H1 (cell line): ENCODE data around the gene ZNF385D. TPM values are rescaled to one million over a fixed set of nuclear protein-coding genes. Genes with fewer than 3 reads are reported as not detected.

Source experiments
- CTCF ChIA-PET: fragments of 300-600 bp; sonication (Branson Sonifier 250); formaldehyde crosslinking; loops from one replicate; lab custom pipeline; 2021; ENCODE audit not compliant: partially characterized antibody; lab: Charles Lee
- POLR2A ChIA-PET: fragments of 300-600 bp; sonication (Branson Sonifier 250); formaldehyde crosslinking; loops from one replicate; lab custom pipeline; 2021; ENCODE audit warnings: inconsistent platforms; ENCODE audit not compliant: partially characterized antibody; lab: Charles Lee
- DNase-seq, 2 experiments: peaks; one replicate each; pipeline versions ENCODE4 v3.0.0 to v3.0.0-alpha.2; 2010 to 2022; ENCODE audit warnings: low spot score in 2 of 2, low read depth in 1 of 2, mixed read lengths in 1 of 2
- FAIRE-seq: peaks from 2 replicates; lab custom pipeline; 2011; peaks lifted over from hg19 to GRCh38; lab: Jason Lieb, UNC
- H2AFZ ChIP-seq: 2 replicates; pipeline ENCODE4 v1.8.1; 2012; ENCODE audit warnings: low read length, inconsistent platforms
- H2AK5ac ChIP-seq: 2 replicates; pipeline ENCODE4 v1.6.1; 2013; ENCODE audit warnings: low read depth, low read length
- H2BK120ac ChIP-seq: replicated peaks from 2 replicates; pipeline ENCODE3; 2013; ENCODE audit warnings: low read depth, low read length, inconsistent platforms
- H2BK12ac ChIP-seq: 2 replicates; pipeline ENCODE4 v1.6.1; 2013; ENCODE audit warnings: low read depth, low read length
- H2BK15ac ChIP-seq: 2 replicates; pipeline ENCODE4 v1.6.1; 2013; ENCODE audit warnings: low read length
- H2BK20ac ChIP-seq: 2 replicates; pipeline ENCODE4 v1.6.1; 2013; ENCODE audit warnings: low read length
- H2BK5ac ChIP-seq: 2 replicates; pipeline ENCODE4 v1.6.1; 2013; ENCODE audit warnings: low read depth, low read length
- H3K14ac ChIP-seq: 2 replicates; pipeline ENCODE4 v1.6.1; 2013; ENCODE audit warnings: inconsistent platforms; ENCODE audit not compliant: insufficient read length
- H3K18ac ChIP-seq: 2 replicates; pipeline ENCODE4 v1.6.1; 2013; ENCODE audit warnings: low read length; ENCODE audit errors: extremely low read depth
- H3K23ac ChIP-seq: 2 replicates; pipeline ENCODE4 v1.6.1; 2013; ENCODE audit warnings: inconsistent platforms; ENCODE audit not compliant: insufficient read length
- H3K23me2 ChIP-seq: 2 replicates; pipeline ENCODE4 v1.6.1; 2013; ENCODE audit warnings: low read depth, low read length
- H3K27ac ChIP-seq: 2 replicates; pipeline ENCODE4 v1.6.1; 2011; ENCODE audit warnings: low read depth, low read length, inconsistent platforms
- H3K27me3 ChIP-seq, 4 experiments: replicated peaks in 1 of 4; 1 replicate in 1 of 4; 2 replicates in 3 of 4; pipeline versions ENCODE4 v1.6.1 to v1.8.1; 2011 to 2013; ENCODE audit warnings: low read length in 3 of 4, mild to moderate bottlenecking in 3 of 4, inconsistent platforms in 2 of 4, mixed read lengths in 2 of 4, moderate library complexity in 1 of 4; ENCODE audit not compliant: control insufficient read depth in 3 of 4, insufficient read depth in 3 of 4; ENCODE audit errors: extremely low read depth in 1 of 4
- H3K36me3 ChIP-seq, 4 experiments: 2 replicates each; pipeline versions ENCODE4 v1.6.1 to v1.8.1; 2011 to 2013; ENCODE audit warnings: mild to moderate bottlenecking in 4 of 4, low read length in 3 of 4, moderate library complexity in 2 of 4, control low read depth in 1 of 4, inconsistent platforms in 1 of 4; ENCODE audit not compliant: insufficient read depth in 4 of 4, control insufficient read depth in 2 of 4
- H3K4ac ChIP-seq: replicated peaks from 2 replicates; pipeline ENCODE3; 2013; ENCODE audit warnings: low read length, low read depth, mixed read lengths, inconsistent platforms; ENCODE audit not compliant: insufficient read length
- H3K4me1 ChIP-seq, 4 experiments: replicated peaks in 1 of 4; 1 replicate in 1 of 4; 2 replicates in 3 of 4; pipeline versions ENCODE4 v1.6.1 to v1.8.1; 2011 to 2013; ENCODE audit warnings: low read length in 3 of 4, inconsistent platforms in 2 of 4, mixed read lengths in 1 of 4; ENCODE audit not compliant: insufficient read depth in 4 of 4, control insufficient read depth in 3 of 4
- H3K4me2 ChIP-seq, 2 experiments: 2 replicates each; pipeline versions ENCODE4 v1.6.1 to v1.8.1; 2011 to 2013; ENCODE audit warnings: low read depth in 2 of 2, low read length in 2 of 2, control low read depth in 1 of 2, inconsistent platforms in 1 of 2, mild to moderate bottlenecking in 1 of 2; ENCODE audit not compliant: insufficient read depth in 1 of 2
- H3K4me3 ChIP-seq, 4 experiments: fragments of 200-600, 300-600 bp in 1 of 4; sonication (generic), shearing (Covaris generic), sonication (Bioruptor Twin) in 1 of 4; 2 replicates each; pipeline versions ENCODE4 v1.5.1 to v1.8.1; 2011 to 2016; ENCODE audit warnings: low read length in 4 of 4, low read depth in 3 of 4, control low read depth in 2 of 4, inconsistent platforms in 2 of 4, mild to moderate bottlenecking in 2 of 4, mixed read lengths in 1 of 4, moderate library complexity in 1 of 4; ENCODE audit not compliant: insufficient read depth in 2 of 4; ENCODE audit errors: extremely low read depth in 1 of 4
- H3K56ac ChIP-seq: replicated peaks from 2 replicates; pipeline ENCODE3; 2013; ENCODE audit warnings: low read depth, mild to moderate bottlenecking, mixed read lengths, low read length, inconsistent platforms; ENCODE audit not compliant: insufficient read length
- H3K79me1 ChIP-seq: 2 replicates; pipeline ENCODE4 v1.6.1; 2013; ENCODE audit warnings: low read depth, low read length, control low read depth
- H3K79me2 ChIP-seq, 2 experiments: 2 replicates each; pipeline versions ENCODE4 v1.6.1 to v1.8.1; 2012 to 2013; ENCODE audit warnings: low read length in 2 of 2, mild to moderate bottlenecking in 2 of 2, inconsistent platforms in 1 of 2; ENCODE audit not compliant: insufficient read depth in 2 of 2, control insufficient read depth in 1 of 2
- H3K9ac ChIP-seq, 4 experiments: replicated peaks in 1 of 4; 1 replicate in 1 of 4; 2 replicates in 3 of 4; pipeline versions ENCODE4 v1.6.1 to v1.8.1; 2011 to 2013; ENCODE audit warnings: low read depth in 3 of 4, low read length in 3 of 4, control low read depth in 2 of 4, mild to moderate bottlenecking in 2 of 4, moderate library complexity in 2 of 4, inconsistent platforms in 1 of 4; ENCODE audit errors: extremely low read depth in 1 of 4
- H3K9me3 ChIP-seq, 2 experiments: 2 replicates each; pipeline versions ENCODE4 v1.6.1 to v1.8.1; 2012 to 2013; ENCODE audit warnings: mild to moderate bottlenecking in 2 of 2, moderate library complexity in 2 of 2, control low read depth in 1 of 2, inconsistent platforms in 1 of 2, low read depth in 1 of 2, low read length in 1 of 2, mixed read lengths in 1 of 2; ENCODE audit not compliant: insufficient read depth in 2 of 2
- H4K20me1 ChIP-seq, 2 experiments: replicated peaks in 1 of 2; 2 replicates each; pipeline versions ENCODE3 to v1.8.1; 2011 to 2013; ENCODE audit warnings: inconsistent platforms in 2 of 2, low read length in 2 of 2, mild to moderate bottlenecking in 1 of 2; ENCODE audit not compliant: insufficient read depth in 2 of 2, control insufficient read depth in 1 of 2
- H4K5ac ChIP-seq: 2 replicates; pipeline ENCODE4 v1.6.1; 2013; ENCODE audit warnings: low read length, low read depth, mixed read lengths, inconsistent platforms; ENCODE audit not compliant: insufficient read length
- H4K8ac ChIP-seq: 2 replicates; pipeline ENCODE4 v1.8.0; 2013; ENCODE audit warnings: mild to moderate bottlenecking, moderate library complexity, low read length, inconsistent platforms; ENCODE audit not compliant: insufficient read depth; ENCODE audit errors: extremely low read depth
- H4K91ac ChIP-seq: replicated peaks from 2 replicates; pipeline ENCODE3; 2013; ENCODE audit warnings: low read length, mixed read lengths, inconsistent platforms; ENCODE audit not compliant: insufficient read length
- CBX5 ChIP-seq: fragments of 300-800, 300-1000 bp; sonication (generic); IDR thresholded peaks from 2 replicates; pipeline ENCODE4 v1.7.1; 2016; ENCODE audit warnings: antibody characterized with exemption, low read length, low read depth
- EZH2 ChIP-seq: fragments of 200-600 bp; sonication (generic); IDR thresholded peaks from 2 replicates; pipeline ENCODE4 v1.7.1; 2012; ENCODE audit warnings: low read depth, mild to moderate bottlenecking, moderate library complexity, low read length, inconsistent platforms; ENCODE audit not compliant: severe bottlenecking
- NANOG ChIP-seq: IDR thresholded peaks from 2 replicates; pipeline ENCODE4 v1.6.1; 2011; ENCODE audit warnings: low read length, low read depth, mild to moderate bottlenecking, inconsistent platforms; ENCODE audit not compliant: insufficient read depth, poor library complexity, severe bottlenecking
- NRF1 ChIP-seq: IDR thresholded peaks from 2 replicates; pipeline ENCODE4 v1.6.1; 2011; ENCODE audit warnings: mild to moderate bottlenecking, low read depth, low read length, improper control_type of control experiment
- PHF8 ChIP-seq: fragments of 200-600 bp; sonication (generic); conservative IDR thresholded peaks from 2 replicates; pipeline ENCODE4 v1.7.1; 2012; ENCODE audit warnings: low read depth, mild to moderate bottlenecking, inconsistent platforms, low read length, moderate library complexity
- RAD21 ChIP-seq, 2 experiments: IDR thresholded peaks in 1 of 2; conservative IDR thresholded peaks in 1 of 2; 2 replicates each; pipeline ENCODE4 v1.6.1; 2011; ENCODE audit warnings: low read depth in 2 of 2, low read length in 2 of 2, improper control_type of control experiment in 1 of 2, inconsistent platforms in 1 of 2, mild to moderate bottlenecking in 1 of 2, moderate library complexity in 1 of 2
- SIX5 ChIP-seq: IDR thresholded peaks from 2 replicates; pipeline ENCODE4 v1.6.1; 2011; ENCODE audit warnings: mild to moderate bottlenecking, low read depth, low read length
- SP4 ChIP-seq: IDR thresholded peaks from 2 replicates; pipeline ENCODE4 v1.6.1; 2012; ENCODE audit warnings: low read length, inconsistent platforms
- TBP ChIP-seq: IDR thresholded peaks from 2 replicates; pipeline ENCODE4 v1.6.1; 2011; ENCODE audit warnings: low read depth, low read length, improper control_type of control experiment
- TCF12 ChIP-seq: IDR thresholded peaks from 2 replicates; pipeline ENCODE4 v1.6.1; 2011; ENCODE audit warnings: low read depth, mild to moderate bottlenecking, low read length
- polyA plus RNA-seq, 7 experiments: library from polyadenylated mRNA; depleted of rRNA in 3 of 7; stranded (reverse) in 5 of 7; unstranded in 2 of 7; fragments of >200 nt in 5 of 7; fragments of 200-250 nt in 2 of 7; gene quantifications; 1 replicate in 5 of 7; 2 replicates in 1 of 7; 4 replicates in 1 of 7; pipeline versions ENCODE4 v1.2.1 to v1.2.3, GENCODE V29; 2011 to 2013; ENCODE audit warnings: missing spikeins in 2 of 7, mixed read lengths in 2 of 7
- total RNA-seq: library from RNA; stranded (reverse); fragmentation: NEBNext Ultra II Directional; extraction: Animal tissue kit (Norgen Biotek cat#: 25700); gene quantifications from 2 replicates; pipeline ENCODE4 v1.2.1, GENCODE V29; 2021
- TF ChIP-seq, protein P1 (sequence below): IDR thresholded peaks from 2 replicates; pipeline ENCODE4 v1.6.1; 2011; ENCODE audit warnings: low read length, improper control_type of control experiment
- TF ChIP-seq, protein P2 (sequence below): IDR thresholded peaks from 2 replicates; pipeline ENCODE4 v1.6.1; 2012; ENCODE audit warnings: inconsistent platforms

Gene ZNF385D
- total and polyA plus RNA-seq, 2 of the 8 experiments (the other 6 are each of a cell fraction or from before 2014, with no cell fraction given), result 5.9 to 10.8 TPM

DNA sequence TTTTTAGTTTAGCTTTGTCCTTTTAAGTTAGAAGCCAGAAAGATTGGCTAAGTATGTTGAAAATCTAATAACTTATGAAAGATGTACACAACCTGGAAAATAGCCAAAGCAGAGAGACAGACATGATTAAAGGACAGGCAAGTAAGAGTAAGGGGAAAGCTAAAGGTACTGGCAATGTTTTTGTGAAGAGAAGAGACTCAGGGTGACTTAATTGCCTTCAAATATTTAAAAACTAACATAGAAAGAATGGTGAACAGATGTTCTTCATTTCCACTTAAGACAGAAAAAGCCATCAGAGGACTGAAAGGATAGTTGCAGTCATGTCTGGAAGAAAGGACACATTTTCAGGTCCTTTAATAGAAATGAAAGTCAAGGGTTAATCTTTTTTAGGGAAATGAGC is 68.8 kb downstream of the ZNF385D start:
- Histone ChIP-seq H3K36me3 (no peaks in the 10 kb centered on the region), H3K9ac (no peak overlapping the region), H3K27me3 (no peaks in the 10 kb centered on the region), H3K56ac (no peak overlapping the region), H3K23ac (no peak overlapping the region), H2BK12ac (no peak overlapping the region), H4K8ac (no peak overlapping the region), H3K27ac (no peak overlapping the region), H4K5ac (no peak overlapping the region), H3K18ac (no peak overlapping the region), H4K91ac (no peak overlapping the region), H2BK15ac (no peak overlapping the region), H2BK5ac (no peak overlapping the region), H3K4me1 (peaks cover 0 to 6% (median 4%) of the 10 kb centered on the region in 4 experiments; a peak in 5 of 7 replicates), H4K20me1 (no peaks in the 10 kb centered on the region), H3K4ac (no peak overlapping the region), H3K14ac (no peak overlapping the region), H3K23me2 (no peaks in the 10 kb centered on the region), H3K4me2 (no peak overlapping the region), H2BK20ac (no peak overlapping the region), H3K9me3 (no peaks in the 10 kb centered on the region), H3K79me1 (no peaks in the 10 kb centered on the region), H2AFZ (no peak overlapping the region), H3K4me3 (no peak overlapping the region), H2BK120ac (no peak overlapping the region), H3K79me2 (no peaks in the 10 kb centered on the region), H2AK5ac (no peak overlapping the region)
- DNase-seq, result no peak
- ChIA-PET CTCF (interaction anchor here (1.5 kb wide), 1 partner anchor 198 kb away, joined by 3 read pairs; no protein-coding TSS in a partner anchor), POLR2A (no interaction called here)
- no peak for FAIRE-seq
- TF ChIP-seq TCF12, result no peak
- TF ChIP-seq SIX5, result no peak
- no peak for TF ChIP-seq SP4
- TF ChIP-seq CBX5, result no peak
- no peak for TF ChIP-seq NRF1
- TF ChIP-seq NANOG, result no peak
- TF ChIP-seq TBP, result no peak
- no peak for TF ChIP-seq PHF8
- TF ChIP-seq, protein P1, sequence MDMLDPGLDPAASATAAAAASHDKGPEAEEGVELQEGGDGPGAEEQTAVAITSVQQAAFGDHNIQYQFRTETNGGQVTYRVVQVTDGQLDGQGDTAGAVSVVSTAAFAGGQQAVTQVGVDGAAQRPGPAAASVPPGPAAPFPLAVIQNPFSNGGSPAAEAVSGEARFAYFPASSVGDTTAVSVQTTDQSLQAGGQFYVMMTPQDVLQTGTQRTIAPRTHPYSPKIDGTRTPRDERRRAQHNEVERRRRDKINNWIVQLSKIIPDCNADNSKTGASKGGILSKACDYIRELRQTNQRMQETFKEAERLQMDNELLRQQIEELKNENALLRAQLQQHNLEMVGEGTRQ, result no peak
- no peak for TF ChIP-seq RAD21 (IDR thresholded peaks at IDR 0.05 in 1 of 2, conservative IDR thresholded peaks at IDR 0.05 in 1 of 2; ENCODE audit: low read depth in 2 of 2, low read length in 2 of 2)
- TF ChIP-seq, protein P2, sequence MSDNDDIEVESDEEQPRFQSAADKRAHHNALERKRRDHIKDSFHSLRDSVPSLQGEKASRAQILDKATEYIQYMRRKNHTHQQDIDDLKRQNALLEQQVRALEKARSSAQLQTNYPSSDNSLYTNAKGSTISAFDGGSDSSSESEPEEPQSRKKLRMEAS, result no peak
- no peak for TF ChIP-seq EZH2
